ENCODE results near the gene HMCES.

Gene HMCES

GRCh38 chr3:129318921-129319320 is 40.3 kb downstream of the HMCES start:
- ATAC-seq, result no peak

DNA sequence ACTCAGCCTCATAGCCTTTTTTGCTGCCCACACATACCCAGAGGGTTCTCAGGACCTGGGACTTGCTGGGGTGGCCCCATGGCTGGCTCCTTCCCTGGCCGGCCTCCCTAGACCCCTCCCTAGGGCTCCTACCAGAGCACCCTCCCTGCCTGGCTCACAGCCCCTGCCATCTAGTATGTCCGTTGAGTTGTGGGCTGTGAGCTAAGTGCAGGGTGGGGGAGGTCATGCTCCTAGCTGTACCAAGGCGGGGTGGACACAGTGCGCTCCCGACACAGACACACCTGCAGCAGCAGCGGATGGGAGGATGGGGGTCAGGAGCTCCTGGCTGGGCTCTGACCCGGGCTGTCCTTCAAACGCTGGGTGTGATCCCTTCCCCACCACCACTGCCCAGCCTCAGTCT is 41.6 kb downstream of the HMCES start:
- no peak for ATAC-seq
- TF ChIP-seq CREB5 (CRISPR knock-in tag; IDR thresholded peaks at IDR 0.05; ENCODE audit: low read depth), result no peak
- no peak for TF ChIP-seq TSHZ2 (CRISPR knock-in tag; IDR thresholded peaks at IDR 0.05)
- no peak for TF ChIP-seq ESRRG (CRISPR knock-in tag; IDR thresholded peaks at IDR 0.05)
- no peak for TF ChIP-seq ZC3H10 (CRISPR knock-in tag; IDR thresholded peaks at IDR 0.05)
- TF ChIP-seq TCF4 (CRISPR knock-in tag; IDR thresholded peaks at IDR 0.05; ENCODE audit: borderline replicate concordance), result no peak
- TF ChIP-seq PPARA (CRISPR knock-in tag; IDR thresholded peaks at IDR 0.05; ENCODE audit: borderline replicate concordance), result no peak
- no peak for TF ChIP-seq RARB (CRISPR knock-in tag; IDR thresholded peaks at IDR 0.05)
- no peak for TF ChIP-seq OSR1 (CRISPR knock-in tag; IDR thresholded peaks at IDR 0.05)
- TF ChIP-seq ARNTL (CRISPR knock-in tag; IDR thresholded peaks at IDR 0.05; ENCODE audit: borderline replicate concordance, low read depth), result no peak
- TF ChIP-seq SNAI2 (CRISPR knock-in tag; IDR thresholded peaks at IDR 0.05), result no peak
- TF ChIP-seq TOX (CRISPR knock-in tag; IDR thresholded peaks at IDR 0.05; ENCODE audit: borderline replicate concordance), result no peak
- no peak for TF ChIP-seq GLIS3 (CRISPR knock-in tag; IDR thresholded peaks at IDR 0.05)
- no peak for TF ChIP-seq ZFP3 (CRISPR knock-in tag; IDR thresholded peaks at IDR 0.05)

More at GRCh38 chr3:129318921-129319320, 40.3 kb downstream of the HMCES start:
- TF ChIP-seq ZNF8 (CRISPR knock-in tag; IDR thresholded peaks at IDR 0.05), result no peak
- TF ChIP-seq CREB5 (CRISPR knock-in tag; IDR thresholded peaks at IDR 0.05; ENCODE audit: low read depth), result no peak
- no peak for TF ChIP-seq TOX (CRISPR knock-in tag; IDR thresholded peaks at IDR 0.05; ENCODE audit: borderline replicate concordance)
- TF ChIP-seq ISL1 (CRISPR knock-in tag; IDR thresholded peaks at IDR 0.05), result no peak
- TF ChIP-seq ZFP30 (CRISPR knock-in tag; IDR thresholded peaks at IDR 0.05), result no peak
- no peak for TF ChIP-seq PPARA (CRISPR knock-in tag; IDR thresholded peaks at IDR 0.05; ENCODE audit: borderline replicate concordance)
- TF ChIP-seq ZFP3 (CRISPR knock-in tag; IDR thresholded peaks at IDR 0.05), result no peak
- no peak for TF ChIP-seq OSR1 (CRISPR knock-in tag; IDR thresholded peaks at IDR 0.05)
- TF ChIP-seq CSRNP3 (CRISPR knock-in tag; IDR thresholded peaks at IDR 0.05), result no peak
- no peak for TF ChIP-seq RARB (CRISPR knock-in tag; IDR thresholded peaks at IDR 0.05)
- no peak for TF ChIP-seq TSHZ2 (CRISPR knock-in tag; IDR thresholded peaks at IDR 0.05)
- TF ChIP-seq ZC3H10 (CRISPR knock-in tag; IDR thresholded peaks at IDR 0.05), result no peak
- no peak for TF ChIP-seq ARNTL (CRISPR knock-in tag; IDR thresholded peaks at IDR 0.05; ENCODE audit: borderline replicate concordance, low read depth)
- TF ChIP-seq TCF4 (CRISPR knock-in tag; IDR thresholded peaks at IDR 0.05; ENCODE audit: borderline replicate concordance), result no peak
- no peak for TF ChIP-seq ESRRG (CRISPR knock-in tag; IDR thresholded peaks at IDR 0.05)
- no peak for TF ChIP-seq ZNF70 (CRISPR knock-in tag; IDR thresholded peaks at IDR 0.05)
- TF ChIP-seq, protein P1, sequence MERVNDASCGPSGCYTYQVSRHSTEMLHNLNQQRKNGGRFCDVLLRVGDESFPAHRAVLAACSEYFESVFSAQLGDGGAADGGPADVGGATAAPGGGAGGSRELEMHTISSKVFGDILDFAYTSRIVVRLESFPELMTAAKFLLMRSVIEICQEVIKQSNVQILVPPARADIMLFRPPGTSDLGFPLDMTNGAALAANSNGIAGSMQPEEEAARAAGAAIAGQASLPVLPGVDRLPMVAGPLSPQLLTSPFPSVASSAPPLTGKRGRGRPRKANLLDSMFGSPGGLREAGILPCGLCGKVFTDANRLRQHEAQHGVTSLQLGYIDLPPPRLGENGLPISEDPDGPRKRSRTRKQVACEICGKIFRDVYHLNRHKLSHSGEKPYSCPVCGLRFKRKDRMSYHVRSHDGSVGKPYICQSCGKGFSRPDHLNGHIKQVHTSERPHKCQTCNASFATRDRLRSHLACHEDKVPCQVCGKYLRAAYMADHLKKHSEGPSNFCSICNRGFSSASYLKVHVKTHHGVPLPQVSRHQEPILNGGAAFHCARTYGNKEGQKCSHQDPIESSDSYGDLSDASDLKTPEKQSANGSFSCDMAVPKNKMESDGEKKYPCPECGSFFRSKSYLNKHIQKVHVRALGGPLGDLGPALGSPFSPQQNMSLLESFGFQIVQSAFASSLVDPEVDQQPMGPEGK (CRISPR knock-in tag; IDR thresholded peaks at IDR 0.05; ENCODE audit: borderline replicate concordance), result no peak
- no peak for TF ChIP-seq ZNF565 (CRISPR knock-in tag; conservative IDR thresholded peaks at IDR 0.05; ENCODE audit: low read depth)
- TF ChIP-seq SNAI2 (CRISPR knock-in tag; IDR thresholded peaks at IDR 0.05), result no peak

All from SK-N-SH treated with all-trans-retinoic acid at 6 μM for 48 hours (cell line).